ENCODE data around the gene FCGR1A.
"Not testable (repeated sequence)": the region's sequence is repeated elsewhere in the genome, so short reads cannot be mapped to it uniquely, and the experiment has no call there.

The FCGR1A gene

GRCh38 chr1:149831764-149832315 is 49.3 kb downstream of the FCGR1A start:
- DNase-seq: not testable (repeated sequence)

- not testable (repeated sequence) for DNase-seq
Measured at GRCh38 chr1:149832316-149833126, 50.0 kb downstream of the FCGR1A start.

GRCh38 chr1:149833144-149833543 is 50.6 kb downstream of the FCGR1A start:
- not testable (repeated sequence) for DNase-seq

GRCh38 chr1:149841149-149841548 is 58.7 kb downstream of the FCGR1A start:
- not testable (repeated sequence) for DNase-seq
